ENCODE results near the gene MGLL. TPM values are rescaled to one million over a fixed set of nuclear protein-coding genes. Genes with fewer than 3 reads are reported as not detected.

MGLL gene
- total and polyA plus RNA-seq, 4 donors: 67.0 to 182 (median 78.2) TPM

- Histone ChIP-seq H3K4me3 (no peak overlapping the region), H3K9me3 (ENCODE audit: control insufficient read depth in 4 of 4, insufficient read depth in 3 of 4, low read length in 3 of 4) (no peaks in the 10 kb centered on the region), H3K4me1 (ENCODE audit: control insufficient read depth in 5 of 5, insufficient read depth in 5 of 5, low read length in 5 of 5) (peaks cover 0 to 7% (median 0%) of the 10 kb centered on the region in 5 donors), H3K27me3 (ENCODE audit: control insufficient read depth in 3 of 3, insufficient read depth in 3 of 3, low read length in 2 of 3) (peaks cover 0 to 5% (median 0%) of the 10 kb centered on the region in 3 donors), H3K9ac (ENCODE audit: insufficient read depth in 1 of 2, low read length in 2 of 2) (no peak overlapping the region), H3K36me3 (ENCODE audit: control insufficient read depth in 4 of 4, insufficient read depth in 4 of 4, low read length in 4 of 4) (no peaks in the 10 kb centered on the region), H3K27ac (ENCODE audit: low read depth in 1 of 2, low read length in 1 of 2) (no peak overlapping the region)
- TF ChIP-seq, protein P1, sequence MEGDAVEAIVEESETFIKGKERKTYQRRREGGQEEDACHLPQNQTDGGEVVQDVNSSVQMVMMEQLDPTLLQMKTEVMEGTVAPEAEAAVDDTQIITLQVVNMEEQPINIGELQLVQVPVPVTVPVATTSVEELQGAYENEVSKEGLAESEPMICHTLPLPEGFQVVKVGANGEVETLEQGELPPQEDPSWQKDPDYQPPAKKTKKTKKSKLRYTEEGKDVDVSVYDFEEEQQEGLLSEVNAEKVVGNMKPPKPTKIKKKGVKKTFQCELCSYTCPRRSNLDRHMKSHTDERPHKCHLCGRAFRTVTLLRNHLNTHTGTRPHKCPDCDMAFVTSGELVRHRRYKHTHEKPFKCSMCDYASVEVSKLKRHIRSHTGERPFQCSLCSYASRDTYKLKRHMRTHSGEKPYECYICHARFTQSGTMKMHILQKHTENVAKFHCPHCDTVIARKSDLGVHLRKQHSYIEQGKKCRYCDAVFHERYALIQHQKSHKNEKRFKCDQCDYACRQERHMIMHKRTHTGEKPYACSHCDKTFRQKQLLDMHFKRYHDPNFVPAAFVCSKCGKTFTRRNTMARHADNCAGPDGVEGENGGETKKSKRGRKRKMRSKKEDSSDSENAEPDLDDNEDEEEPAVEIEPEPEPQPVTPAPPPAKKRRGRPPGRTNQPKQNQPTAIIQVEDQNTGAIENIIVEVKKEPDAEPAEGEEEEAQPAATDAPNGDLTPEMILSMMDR (IDR thresholded peaks at IDR 0.05; ENCODE audit: control extremely low read depth, extremely low read depth): no peak
- no peak for ATAC-seq (ENCODE audit: insufficient read depth, low FRiP score)
- 89 to 95% methylated on average over 2 of the region's 2 CpGs for WGBS, 2 donors
- DNase-seq: no peak
Measured at GRCh38 chr3:127867412-127867811, 45.1 kb upstream of the MGLL start.

- DNase-seq (no peak), ATAC-seq (ENCODE audit: insufficient read depth, low FRiP score) (no peak)
- no peak overlapping the region for H3K9ac ChIP-seq (ENCODE audit: insufficient read depth in 1 of 2, low read length in 2 of 2)
- no peaks in the 10 kb centered on the region for H3K9me3 ChIP-seq (ENCODE audit: control insufficient read depth in 4 of 4, insufficient read depth in 3 of 4, low read length in 3 of 4)
- H3K36me3 ChIP-seq (ENCODE audit: control insufficient read depth in 4 of 4, insufficient read depth in 4 of 4, low read length in 4 of 4): no peaks in the 10 kb centered on the region
- no peak overlapping the region for H3K4me3 ChIP-seq
- peaks cover 0 to 6% (median 0%) of the 10 kb centered on the region in 3 donors for H3K27me3 ChIP-seq (ENCODE audit: control insufficient read depth in 3 of 3, insufficient read depth in 3 of 3, low read length in 2 of 3)
- H3K4me1 ChIP-seq (ENCODE audit: control insufficient read depth in 5 of 5, insufficient read depth in 5 of 5, low read length in 5 of 5): peaks cover 0 to 7% (median 0%) of the 10 kb centered on the region in 5 donors
- H3K27ac ChIP-seq (ENCODE audit: low read depth in 1 of 2, low read length in 1 of 2): no peak overlapping the region
- TF ChIP-seq, protein P1 (IDR thresholded peaks at IDR 0.05; ENCODE audit: control extremely low read depth, extremely low read depth): no peak
- WGBS, 2 donors: 75 to 85% methylated on average over 4 of the region's 4 CpGs
Measured at GRCh38 chr3:127865941-127866340, 43.6 kb upstream of the MGLL start.

GRCh38 chr3:127860211-127860696 is 37.9 kb upstream of the MGLL start:
- no peak overlapping the region for H3K27ac ChIP-seq (ENCODE audit: low read depth in 1 of 2, low read length in 1 of 2)
- H3K4me3 ChIP-seq: no peak overlapping the region
- WGBS, 2 donors: 65 to 71% methylated on average over 7 of the region's 7 CpGs
- DNase-seq: no peak
- peaks cover 0 to 3% (median 0%) of the 10 kb centered on the region in 3 donors for H3K27me3 ChIP-seq (ENCODE audit: control insufficient read depth in 3 of 3, insufficient read depth in 3 of 3, low read length in 2 of 3)
- H3K9ac ChIP-seq (ENCODE audit: insufficient read depth in 1 of 2, low read length in 2 of 2): no peak overlapping the region
- TF ChIP-seq, protein P1 (IDR thresholded peaks at IDR 0.05; ENCODE audit: control extremely low read depth, extremely low read depth): no peak
- ATAC-seq (ENCODE audit: insufficient read depth, low FRiP score): no peak
- no peaks in the 10 kb centered on the region for H3K4me1 ChIP-seq (ENCODE audit: control insufficient read depth in 5 of 5, insufficient read depth in 5 of 5, low read length in 5 of 5)
- no peaks in the 10 kb centered on the region for H3K36me3 ChIP-seq (ENCODE audit: control insufficient read depth in 4 of 4, insufficient read depth in 4 of 4, low read length in 4 of 4)
- H3K9me3 ChIP-seq (ENCODE audit: control insufficient read depth in 4 of 4, insufficient read depth in 3 of 4, low read length in 3 of 4): no peaks in the 10 kb centered on the region

DNA sequence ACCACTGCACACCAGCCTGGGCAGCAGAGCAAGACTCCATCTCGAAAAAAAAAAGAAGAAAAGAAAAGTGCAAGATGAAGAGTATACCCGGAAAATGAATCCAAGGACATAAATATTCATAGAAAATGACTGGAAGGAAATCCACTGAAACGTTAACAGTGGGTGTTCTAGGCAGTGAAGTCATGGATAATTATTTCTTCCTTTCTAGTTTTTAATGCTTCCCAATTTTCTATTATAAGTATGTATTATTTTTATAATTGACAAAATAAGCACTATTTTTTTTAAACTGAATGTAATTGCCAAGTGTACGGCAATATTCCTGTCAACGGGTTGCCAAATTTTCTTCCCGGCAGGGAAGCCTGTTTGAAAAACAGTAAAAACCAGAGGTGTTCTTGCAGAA is 37.4 kb upstream of the MGLL start:
- no peaks in the 10 kb centered on the region for H3K36me3 ChIP-seq (ENCODE audit: control insufficient read depth in 4 of 4, insufficient read depth in 4 of 4, low read length in 4 of 4)
- H3K9me3 ChIP-seq (ENCODE audit: control insufficient read depth in 4 of 4, insufficient read depth in 3 of 4, low read length in 3 of 4): no peaks in the 10 kb centered on the region
- H3K4me3 ChIP-seq: no peak overlapping the region
- no peak for DNase-seq
- no peak overlapping the region for H3K27ac ChIP-seq (ENCODE audit: low read depth in 1 of 2, low read length in 1 of 2)
- WGBS, 2 donors: 78 to 93% methylated on average over 6 of the region's 6 CpGs
- no peak overlapping the region for H3K9ac ChIP-seq (ENCODE audit: insufficient read depth in 1 of 2, low read length in 2 of 2)
- no peak for ATAC-seq (ENCODE audit: insufficient read depth, low FRiP score)
- H3K4me1 ChIP-seq (ENCODE audit: control insufficient read depth in 5 of 5, insufficient read depth in 5 of 5, low read length in 5 of 5): no peaks in the 10 kb centered on the region
- H3K27me3 ChIP-seq (ENCODE audit: control insufficient read depth in 3 of 3, insufficient read depth in 3 of 3, low read length in 2 of 3): peaks cover 0 to 3% (median 0%) of the 10 kb centered on the region in 3 donors
- TF ChIP-seq, protein P1 (IDR thresholded peaks at IDR 0.05; ENCODE audit: control extremely low read depth, extremely low read depth): no peak

All from lung (tissue), 12 donors.